ENCODE data around the gene TRPM3. TPM values are rescaled to one million over a fixed set of nuclear protein-coding genes. Genes with fewer than 3 reads are reported as not detected.
A peak's percentile ranks its signal among the peaks of the same experiment; 100 is the strongest.

The TRPM3 gene
- total and polyA plus RNA-seq, 10 donors: 0.02 to 6.7 (median 1.6) TPM

DNA sequence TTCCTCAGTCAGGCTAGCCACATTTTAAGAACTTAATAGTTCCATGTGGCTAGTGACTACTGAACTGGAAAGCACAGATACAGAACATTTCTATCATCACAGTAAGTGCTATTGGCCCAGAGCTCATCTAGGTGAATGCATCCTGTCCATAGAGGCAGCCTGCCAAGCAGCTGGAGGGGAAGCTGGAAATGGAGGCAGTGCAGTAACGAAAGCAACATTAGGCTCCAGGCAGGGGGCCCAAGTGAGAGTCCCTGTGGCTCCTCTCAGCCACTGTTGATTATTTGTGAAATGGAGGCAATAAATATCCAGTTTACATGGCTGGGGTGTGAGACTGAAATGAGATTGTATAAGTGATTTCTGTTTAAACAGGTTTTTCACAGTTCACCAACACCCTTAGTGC lies 479.8 kb downstream of the TRPM3 start:
- H3K27me3 ChIP-seq (replicated peaks in 1 of 7): peaks cover 0 to 5% (median 0%) of the 10 kb centered on the region in 7 donors
- no peak for DNase-seq
- no peak for TF ChIP-seq POLR2A (IDR thresholded peaks at IDR 0.05)
- TF ChIP-seq, protein P1, sequence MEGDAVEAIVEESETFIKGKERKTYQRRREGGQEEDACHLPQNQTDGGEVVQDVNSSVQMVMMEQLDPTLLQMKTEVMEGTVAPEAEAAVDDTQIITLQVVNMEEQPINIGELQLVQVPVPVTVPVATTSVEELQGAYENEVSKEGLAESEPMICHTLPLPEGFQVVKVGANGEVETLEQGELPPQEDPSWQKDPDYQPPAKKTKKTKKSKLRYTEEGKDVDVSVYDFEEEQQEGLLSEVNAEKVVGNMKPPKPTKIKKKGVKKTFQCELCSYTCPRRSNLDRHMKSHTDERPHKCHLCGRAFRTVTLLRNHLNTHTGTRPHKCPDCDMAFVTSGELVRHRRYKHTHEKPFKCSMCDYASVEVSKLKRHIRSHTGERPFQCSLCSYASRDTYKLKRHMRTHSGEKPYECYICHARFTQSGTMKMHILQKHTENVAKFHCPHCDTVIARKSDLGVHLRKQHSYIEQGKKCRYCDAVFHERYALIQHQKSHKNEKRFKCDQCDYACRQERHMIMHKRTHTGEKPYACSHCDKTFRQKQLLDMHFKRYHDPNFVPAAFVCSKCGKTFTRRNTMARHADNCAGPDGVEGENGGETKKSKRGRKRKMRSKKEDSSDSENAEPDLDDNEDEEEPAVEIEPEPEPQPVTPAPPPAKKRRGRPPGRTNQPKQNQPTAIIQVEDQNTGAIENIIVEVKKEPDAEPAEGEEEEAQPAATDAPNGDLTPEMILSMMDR (IDR thresholded peaks at IDR 0.05 in 8 of 11, conservative IDR thresholded peaks at IDR 0.05 in 3 of 11): no peak
- no peak overlapping the region for H3K27ac ChIP-seq
- WGBS, 5 donors: 40 to 82% (median 56%) methylated on average over 1 of the region's 1 CpG
- H3K9me3 ChIP-seq: no peaks in the 10 kb centered on the region
- no peaks in the 10 kb centered on the region for H3K4me1 ChIP-seq
- intact Hi-C loops (cut with DNase I; ENCODE audit: low total_unique reads): loop anchor here (10.0 kb wide), 1 partner anchor 613 kb away; no protein-coding TSS in a partner anchor
- H3K36me3 ChIP-seq: no peaks in the 10 kb centered on the region
- no peak overlapping the region for H3K4me3 ChIP-seq

DNA sequence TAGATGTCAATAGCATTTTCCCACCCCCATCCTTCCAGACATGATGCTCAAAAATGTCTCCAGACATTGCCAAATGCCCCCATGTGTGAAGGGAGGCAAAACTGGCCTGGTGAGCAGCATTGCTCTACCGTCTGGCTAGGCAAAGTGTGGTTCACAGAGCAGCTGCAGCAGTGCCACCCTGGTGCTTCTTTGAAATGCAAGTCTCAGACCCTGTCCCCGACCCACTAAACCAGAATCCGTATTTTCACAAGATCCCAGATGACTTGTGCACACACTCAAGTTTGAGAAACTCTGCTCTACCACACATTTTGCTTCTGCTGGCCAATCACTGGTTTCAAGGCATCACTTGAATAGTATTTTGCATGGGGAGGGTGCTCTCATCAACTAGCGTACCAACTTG lies 480.4 kb downstream of the TRPM3 start:
- no peak for DNase-seq
- no peaks in the 10 kb centered on the region for H3K36me3 ChIP-seq
- H3K4me3 ChIP-seq: no peak overlapping the region
- no peaks in the 10 kb centered on the region for H3K4me1 ChIP-seq
- no peak overlapping the region for H3K27ac ChIP-seq
- intact Hi-C loops (cut with DNase I; ENCODE audit: low total_unique reads): loop anchor here (10.0 kb wide), 1 partner anchor 614 kb away; no protein-coding TSS in a partner anchor
- 80 to 95% (median 84%) methylated on average over 4 of the region's 4 CpGs for WGBS, 5 donors
- H3K27me3 ChIP-seq (replicated peaks in 1 of 7): peaks cover 0 to 5% (median 0%) of the 10 kb centered on the region in 7 donors
- TF ChIP-seq, protein P1 (IDR thresholded peaks at IDR 0.05 in 8 of 11, conservative IDR thresholded peaks at IDR 0.05 in 3 of 11): no peak
- TF ChIP-seq POLR2A (IDR thresholded peaks at IDR 0.05) (no peak), POLR2AphosphoS5 (IDR thresholded peaks at IDR 0.05) (no peak)
- H3K9me3 ChIP-seq: no peaks in the 10 kb centered on the region

DNA sequence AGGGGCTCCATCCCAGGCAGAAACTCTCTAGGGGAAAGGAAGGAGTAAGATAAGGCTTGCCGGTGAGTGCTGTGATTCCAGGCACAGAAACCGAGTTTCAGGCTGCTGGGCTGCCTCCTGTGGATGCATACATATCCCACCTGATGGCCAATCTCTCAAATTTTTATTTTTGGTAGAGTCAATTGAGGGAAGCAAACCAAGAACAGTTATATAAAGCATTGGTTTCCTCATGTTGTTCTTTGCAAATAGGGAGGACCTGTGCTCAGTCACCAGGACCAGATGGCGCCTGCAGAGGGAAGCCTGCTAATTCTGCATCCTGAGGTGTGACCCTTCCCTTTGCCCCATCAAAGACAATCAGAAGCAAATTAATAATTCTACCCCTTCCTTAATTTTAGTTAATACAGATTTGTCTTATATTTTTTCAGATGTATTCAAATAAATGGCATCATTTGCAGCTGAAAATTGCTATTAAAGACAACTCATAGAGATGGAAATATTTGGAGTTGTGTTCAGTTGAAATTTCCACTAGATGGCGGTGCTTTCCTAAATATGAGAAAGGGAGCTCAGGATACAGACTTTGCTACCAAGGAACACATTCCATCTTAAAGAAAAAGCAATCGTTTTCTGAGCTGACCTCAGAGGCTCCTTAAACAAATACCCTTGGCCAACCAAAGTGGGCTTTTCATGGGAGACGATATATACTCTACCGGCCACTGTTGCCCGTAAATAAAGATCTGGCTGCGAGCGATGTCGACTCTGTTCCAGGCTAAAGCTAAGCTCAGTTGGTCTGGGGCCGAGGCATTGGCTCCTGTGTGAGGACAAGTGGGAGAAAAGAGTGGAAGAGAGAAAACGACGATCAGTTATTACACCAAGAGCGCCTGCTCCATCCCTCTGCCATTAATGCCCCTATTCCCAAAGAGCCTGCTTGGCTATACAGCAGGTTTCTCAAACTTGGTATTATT lies 481.3 kb downstream of the TRPM3 start:
- Histone ChIP-seq H3K36me3 (no peaks in the 10 kb centered on the region), H3K4me1 (no peaks in the 10 kb centered on the region), H3K4me3 (no peak overlapping the region), H3K27ac (no peak overlapping the region), H3K27me3 (replicated peaks in 1 of 7) (peaks cover 0 to 5% (median 0%) of the 10 kb centered on the region in 7 donors), H3K9me3 (no peaks in the 10 kb centered on the region)
- DNase-seq: no peak
- intact Hi-C loops (cut with DNase I; ENCODE audit: low total_unique reads): loop anchor here (10.0 kb wide), 1 partner anchor 615 kb away; no protein-coding TSS in a partner anchor
- TF ChIP-seq, protein P1 (IDR thresholded peaks at IDR 0.05 in 8 of 11, conservative IDR thresholded peaks at IDR 0.05 in 3 of 11): peak in 9 of 11 experiments; percentile 2 to 50 (median 40)
- no peak for TF ChIP-seq POLR2AphosphoS5 (IDR thresholded peaks at IDR 0.05)
- no peak for TF ChIP-seq POLR2A (IDR thresholded peaks at IDR 0.05)
- WGBS, 5 donors: 55 to 64% (median 59%) methylated on average over 15 of the region's 15 CpGs

DNA sequence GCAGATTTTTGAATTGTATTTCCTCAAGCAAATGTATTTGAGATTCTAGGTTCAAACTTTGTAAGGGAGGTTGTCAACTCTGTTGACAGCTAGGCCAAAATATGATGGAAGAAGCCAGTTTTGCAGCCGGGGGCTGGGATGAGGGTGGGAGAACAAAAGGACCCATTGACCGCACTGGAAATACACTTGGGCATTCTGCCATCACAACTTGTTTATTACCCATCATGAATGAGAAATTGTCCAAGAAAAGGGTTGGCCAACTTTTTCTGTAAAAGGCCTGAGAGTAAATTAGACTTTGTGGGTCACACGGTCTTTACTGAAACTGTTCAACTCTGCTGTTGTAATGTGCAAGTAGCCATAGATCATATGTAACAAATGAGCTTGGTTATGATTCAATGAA lies 485.6 kb downstream of the TRPM3 start:
- Histone ChIP-seq H3K9me3 (no peaks in the 10 kb centered on the region), H3K4me3 (no peak overlapping the region), H3K36me3 (no peaks in the 10 kb centered on the region), H3K27ac (no peak overlapping the region), H3K27me3 (replicated peaks in 1 of 7) (no peaks in the 10 kb centered on the region), H3K4me1 (no peaks in the 10 kb centered on the region)
- TF ChIP-seq POLR2A (IDR thresholded peaks at IDR 0.05) (no peak), POLR2AphosphoS5 (IDR thresholded peaks at IDR 0.05) (no peak)
- TF ChIP-seq, protein P1 (IDR thresholded peaks at IDR 0.05 in 8 of 11, conservative IDR thresholded peaks at IDR 0.05 in 3 of 11): no peak
- 83 to 90% (median 85%) methylated on average over 3 of the region's 3 CpGs for WGBS, 5 donors
- intact Hi-C loops (cut with DNase I; ENCODE audit: low total_unique reads): no loop called here
- DNase-seq: no peak

Data from spleen (tissue), 11 donors.